Body of pancreas (tissue), 4 donors: Measurements from ENCODE around the gene PRRC2A.

Experiments
- POLR2A ChIP-seq, 3 donors: fragments of 450-650 bp; IDR thresholded peaks; one replicate each; pipeline ENCODE4 v1.6.1; 2016; ENCODE audit warnings: antibody characterized with exemption in 3 of 3, mild to moderate bottlenecking in 2 of 3
- TF ChIP-seq, protein P1 (sequence below), 7 experiments: fragments of 450-650 bp in 4 of 7; fragments of 200-600 bp in 3 of 7; sonication (generic) in 3 of 7; IDR thresholded peaks; one replicate each; pipeline ENCODE4 v1.5.1; 2016 to 2019; ENCODE audit warnings: antibody characterized with exemption in 7 of 7

DNA sequence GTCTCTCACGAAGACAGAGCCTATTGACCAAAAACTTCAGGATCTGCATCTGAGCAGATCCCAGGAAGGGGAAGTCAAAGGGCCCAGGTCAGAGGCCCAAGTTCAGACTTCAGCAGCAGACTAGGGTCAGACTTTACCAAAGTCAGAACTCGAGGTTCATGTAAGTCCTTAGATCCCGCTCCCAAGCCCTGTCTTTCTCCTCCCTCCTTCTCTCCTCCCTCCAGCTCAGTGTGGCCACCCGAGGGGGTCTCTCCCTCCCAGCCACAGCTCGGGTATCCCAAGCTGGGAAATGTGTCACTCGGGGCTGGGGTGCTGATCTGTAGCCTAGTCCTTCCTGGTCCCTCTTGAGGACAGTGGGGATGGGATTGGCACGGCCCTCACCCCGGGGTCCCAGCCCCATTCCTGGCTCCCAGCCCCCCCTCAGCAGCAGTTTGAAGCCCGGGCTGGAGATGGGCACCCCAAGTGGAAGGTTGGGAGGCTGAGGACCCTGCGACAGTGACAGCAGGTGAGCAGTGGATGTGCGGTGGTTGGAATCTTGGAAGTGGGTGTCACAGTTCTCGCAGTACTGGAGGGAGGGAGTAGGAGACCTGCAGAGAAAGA is 41.7 kb downstream of the PRRC2A start:
- TF ChIP-seq POLR2A (IDR thresholded peaks at IDR 0.05), result no peak
- TF ChIP-seq, protein P1, sequence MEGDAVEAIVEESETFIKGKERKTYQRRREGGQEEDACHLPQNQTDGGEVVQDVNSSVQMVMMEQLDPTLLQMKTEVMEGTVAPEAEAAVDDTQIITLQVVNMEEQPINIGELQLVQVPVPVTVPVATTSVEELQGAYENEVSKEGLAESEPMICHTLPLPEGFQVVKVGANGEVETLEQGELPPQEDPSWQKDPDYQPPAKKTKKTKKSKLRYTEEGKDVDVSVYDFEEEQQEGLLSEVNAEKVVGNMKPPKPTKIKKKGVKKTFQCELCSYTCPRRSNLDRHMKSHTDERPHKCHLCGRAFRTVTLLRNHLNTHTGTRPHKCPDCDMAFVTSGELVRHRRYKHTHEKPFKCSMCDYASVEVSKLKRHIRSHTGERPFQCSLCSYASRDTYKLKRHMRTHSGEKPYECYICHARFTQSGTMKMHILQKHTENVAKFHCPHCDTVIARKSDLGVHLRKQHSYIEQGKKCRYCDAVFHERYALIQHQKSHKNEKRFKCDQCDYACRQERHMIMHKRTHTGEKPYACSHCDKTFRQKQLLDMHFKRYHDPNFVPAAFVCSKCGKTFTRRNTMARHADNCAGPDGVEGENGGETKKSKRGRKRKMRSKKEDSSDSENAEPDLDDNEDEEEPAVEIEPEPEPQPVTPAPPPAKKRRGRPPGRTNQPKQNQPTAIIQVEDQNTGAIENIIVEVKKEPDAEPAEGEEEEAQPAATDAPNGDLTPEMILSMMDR (IDR thresholded peaks at IDR 0.05), result no peak
